GM12801 (cell line): Measurements from ENCODE around the gene B4GALT1.

Experiments
- TF ChIP-seq, protein P1 (sequence below): IDR thresholded peaks from one replicate; pipeline ENCODE4 v1.5.1; 2011; ENCODE audit warnings: control low read depth; ENCODE audit not compliant: insufficient read length; ENCODE audit errors: extremely low read depth

B4GALT1 gene

GRCh38 chr9:33105504-33105903 lies 61.6 kb downstream of the B4GALT1 start:
- TF ChIP-seq, protein P1, sequence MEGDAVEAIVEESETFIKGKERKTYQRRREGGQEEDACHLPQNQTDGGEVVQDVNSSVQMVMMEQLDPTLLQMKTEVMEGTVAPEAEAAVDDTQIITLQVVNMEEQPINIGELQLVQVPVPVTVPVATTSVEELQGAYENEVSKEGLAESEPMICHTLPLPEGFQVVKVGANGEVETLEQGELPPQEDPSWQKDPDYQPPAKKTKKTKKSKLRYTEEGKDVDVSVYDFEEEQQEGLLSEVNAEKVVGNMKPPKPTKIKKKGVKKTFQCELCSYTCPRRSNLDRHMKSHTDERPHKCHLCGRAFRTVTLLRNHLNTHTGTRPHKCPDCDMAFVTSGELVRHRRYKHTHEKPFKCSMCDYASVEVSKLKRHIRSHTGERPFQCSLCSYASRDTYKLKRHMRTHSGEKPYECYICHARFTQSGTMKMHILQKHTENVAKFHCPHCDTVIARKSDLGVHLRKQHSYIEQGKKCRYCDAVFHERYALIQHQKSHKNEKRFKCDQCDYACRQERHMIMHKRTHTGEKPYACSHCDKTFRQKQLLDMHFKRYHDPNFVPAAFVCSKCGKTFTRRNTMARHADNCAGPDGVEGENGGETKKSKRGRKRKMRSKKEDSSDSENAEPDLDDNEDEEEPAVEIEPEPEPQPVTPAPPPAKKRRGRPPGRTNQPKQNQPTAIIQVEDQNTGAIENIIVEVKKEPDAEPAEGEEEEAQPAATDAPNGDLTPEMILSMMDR: no peak

GRCh38 chr9:33104401-33104800 lies 62.7 kb downstream of the B4GALT1 start:
- TF ChIP-seq, protein P1: no peak

DNA sequence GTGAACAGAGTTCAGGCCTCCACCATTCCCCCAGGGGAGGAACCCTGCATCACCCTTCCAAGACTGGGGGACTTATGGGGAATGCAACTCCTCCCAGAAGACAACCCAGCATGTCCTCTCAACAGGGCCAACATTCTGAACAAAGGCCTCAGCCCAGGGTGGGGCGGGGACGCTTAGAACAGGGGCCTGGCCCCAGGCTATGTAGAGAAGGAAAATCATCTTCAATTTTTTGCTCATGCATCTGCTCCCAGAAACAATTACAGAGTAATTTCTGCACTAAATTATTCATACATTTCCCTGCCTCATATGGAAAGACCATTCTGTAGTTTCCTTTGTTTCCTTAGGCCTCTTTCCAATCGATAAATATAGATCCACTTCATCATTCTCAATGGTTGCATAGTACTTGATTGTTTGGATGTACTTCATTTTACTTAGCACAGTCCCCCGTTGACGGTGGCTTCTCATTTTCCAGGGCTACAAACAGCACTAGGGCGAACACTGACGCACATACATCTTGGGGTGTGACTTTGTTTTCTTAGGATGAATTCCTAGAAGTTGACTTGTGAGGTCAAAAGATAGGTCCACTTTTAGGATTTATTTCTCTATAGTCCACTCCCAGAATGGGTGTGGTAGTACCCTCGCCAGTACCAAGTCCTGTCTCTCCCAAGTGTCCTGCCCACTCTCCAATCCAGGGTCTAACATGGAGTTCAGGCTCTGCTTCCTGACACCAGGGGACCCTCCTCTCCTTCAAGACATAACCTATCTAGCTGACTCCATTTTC lies 63.4 kb downstream of the B4GALT1 start:
- TF ChIP-seq, protein P1: no peak

DNA sequence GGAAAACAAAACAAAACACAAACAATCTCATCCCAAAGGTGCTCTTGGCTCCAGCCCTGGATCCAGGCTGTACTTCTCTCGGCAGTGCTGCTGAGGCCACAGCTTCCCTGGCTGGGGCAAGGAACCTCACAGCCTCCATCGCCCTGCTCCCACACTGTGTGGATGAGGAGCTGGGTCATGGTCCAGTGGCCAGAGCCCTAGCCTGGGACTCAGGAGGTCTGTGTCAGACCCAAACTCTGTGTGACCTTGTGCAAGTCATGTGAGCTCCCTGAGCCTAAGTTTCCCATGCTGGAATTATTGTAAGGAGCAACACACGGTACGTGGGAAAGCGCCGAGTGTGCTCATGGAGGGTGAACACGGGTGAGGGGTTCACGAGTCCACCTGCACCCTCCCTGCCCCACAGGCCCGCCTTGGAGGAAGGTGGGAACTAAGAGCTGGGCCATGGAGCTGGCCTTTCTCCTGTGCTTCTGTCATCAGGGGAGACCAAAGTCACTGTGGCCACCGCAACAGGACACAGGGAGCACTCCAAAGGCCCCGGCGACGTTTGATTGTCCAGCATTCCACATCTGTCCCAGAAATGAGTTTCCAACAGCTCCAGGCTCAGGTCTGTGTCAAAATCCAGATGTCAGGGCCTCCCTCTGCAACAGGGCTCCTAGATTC lies 64.5 kb downstream of the B4GALT1 start:
- TF ChIP-seq, protein P1: no peak

DNA sequence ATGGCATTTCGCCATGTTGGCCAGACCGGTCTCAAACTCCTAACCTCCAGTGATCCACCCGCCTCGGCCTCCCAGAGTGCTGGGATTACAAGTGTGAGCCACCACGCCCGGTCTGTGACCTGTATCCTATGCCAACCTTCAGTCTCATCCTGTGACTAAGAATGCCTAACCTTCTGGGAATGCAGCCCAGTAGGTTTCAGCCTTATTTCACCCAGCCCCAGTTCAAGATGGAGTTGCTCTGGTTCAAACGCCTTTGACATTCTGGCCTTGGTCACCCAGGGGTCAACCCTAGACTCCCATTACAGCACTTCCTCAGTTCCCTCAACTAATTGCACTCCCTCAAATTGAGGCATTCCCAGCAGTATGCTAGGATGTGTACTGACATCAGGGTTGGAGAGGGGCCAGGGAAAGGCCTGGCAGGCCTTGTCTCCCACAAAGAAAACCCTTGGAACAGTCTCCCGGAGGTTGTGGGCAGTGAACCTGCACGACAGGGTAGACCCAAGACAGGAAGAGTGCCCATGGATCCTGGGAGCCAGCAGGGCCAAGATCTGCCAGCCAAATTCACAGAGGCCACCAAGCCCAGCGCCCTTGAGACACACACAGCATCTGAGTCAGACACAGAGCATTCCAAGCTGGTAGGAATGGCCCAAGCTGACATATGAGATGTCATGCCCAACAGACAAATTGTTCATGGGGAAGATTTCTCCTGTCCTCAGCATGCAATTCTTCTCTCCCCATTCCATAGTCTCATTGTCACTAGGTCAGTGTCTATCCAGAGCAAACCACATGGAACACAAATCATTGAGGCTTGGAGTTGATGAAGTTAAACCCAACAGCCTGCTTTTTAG lies 65.8 kb downstream of the B4GALT1 start:
- TF ChIP-seq, protein P1: no peak

- TF ChIP-seq, protein P1: no peak
Measured at GRCh38 chr9:33099754-33100153, 67.4 kb downstream of the B4GALT1 start.

- TF ChIP-seq, protein P1: no peak
Measured at GRCh38 chr9:33097192-33097591, 69.9 kb downstream of the B4GALT1 start.
